Stimulated activated CD4-positive, alpha-beta T cell treated with anti-CD3 and anti-CD28 coated beads, TNF-alpha, amount 100 ng/mL, for 48 hours (primary cell): Measurements from ENCODE around the gene BAIAP2L1.

ENCODE experiments used
- DNase-seq, 3 donors: peaks; one replicate each; pipeline ENCODE4 v3.0.0-alpha.2; 2020; ENCODE audit warnings: low read depth in 3 of 3

BAIAP2L1 gene

GRCh38 chr7:98359395-98359794 is 41.5 kb downstream of the BAIAP2L1 start:
- no peak for DNase-seq

GRCh38 chr7:98358706-98359105 is 42.2 kb downstream of the BAIAP2L1 start:
- DNase-seq = no peak

GRCh38 chr7:98357751-98358161 is 43.1 kb downstream of the BAIAP2L1 start:
- DNase-seq = no peak

- DNase-seq = no peak
Measured at GRCh38 chr7:98355250-98355538, 45.7 kb downstream of the BAIAP2L1 start.

- no peak for DNase-seq
Measured at GRCh38 chr7:98354511-98355249, 46.2 kb downstream of the BAIAP2L1 start.

GRCh38 chr7:98354052-98354451 is 46.8 kb downstream of the BAIAP2L1 start:
- no peak for DNase-seq

- DNase-seq = no peak
Measured at GRCh38 chr7:98352621-98353020, 48.3 kb downstream of the BAIAP2L1 start.

- no peak for DNase-seq
Measured at GRCh38 chr7:98351136-98351535, 49.8 kb downstream of the BAIAP2L1 start.

GRCh38 chr7:98348726-98349474 is 52.0 kb downstream of the BAIAP2L1 start:
- DNase-seq = no peak

GRCh38 chr7:98346515-98347069 is 54.3 kb downstream of the BAIAP2L1 start:
- no peak for DNase-seq

- DNase-seq = no peak
Measured at GRCh38 chr7:98341106-98341505, 59.8 kb downstream of the BAIAP2L1 start.

GRCh38 chr7:98339043-98339442 is 61.8 kb downstream of the BAIAP2L1 start:
- no peak for DNase-seq

GRCh38 chr7:98338441-98338840 is 62.4 kb downstream of the BAIAP2L1 start:
- DNase-seq = no peak

- DNase-seq = no peak
Measured at GRCh38 chr7:98335411-98335977, 65.4 kb downstream of the BAIAP2L1 start.

- DNase-seq = no peak
Measured at GRCh38 chr7:98334081-98334480, 66.8 kb downstream of the BAIAP2L1 start.

GRCh38 chr7:98330926-98331529 is 69.9 kb downstream of the BAIAP2L1 start:
- no peak for DNase-seq

GRCh38 chr7:98329791-98330373 is 71.0 kb downstream of the BAIAP2L1 start:
- DNase-seq = no peak

GRCh38 chr7:98329100-98329790 is 71.6 kb downstream of the BAIAP2L1 start:
- DNase-seq = no peak

- no peak for DNase-seq
Measured at GRCh38 chr7:98324782-98325181, 76.1 kb downstream of the BAIAP2L1 start.

GRCh38 chr7:98323597-98324322 is 77.1 kb downstream of the BAIAP2L1 start:
- DNase-seq = no peak
